Common myeloid progenitor, CD34-positive (primary cell): ENCODE results near the gene GET4.

Experiments used
- CTCF ChIA-PET: fragments of 350-600 bp; sonication (Branson Sonifier 250); formaldehyde crosslinking; loops from one replicate; lab custom pipeline; 2021; ENCODE audit warnings: antibody characterized with exemption; lab: Charles Lee
- POLR2A ChIA-PET: fragments of 350-600 bp; sonication (Branson Sonifier 250); formaldehyde crosslinking; loops from one replicate; lab custom pipeline; 2021; ENCODE audit warnings: antibody characterized with exemption; lab: Charles Lee
- DNase-seq, 3 donors: peaks; one replicate each; pipeline versions ENCODE4 v3.0.0 to v3.0.0-alpha.2; 2013
- H3K27ac ChIP-seq, 2 experiments: 1 replicate in 1 of 2; 2 replicates in 1 of 2; pipeline ENCODE4 v1.7.0; 2013; ENCODE audit warnings: inconsistent platforms in 2 of 2, low read length in 2 of 2, mild to moderate bottlenecking in 2 of 2, low read depth in 1 of 2, moderate library complexity in 1 of 2; ENCODE audit not compliant: severe bottlenecking in 2 of 2, insufficient read depth in 1 of 2, poor library complexity in 1 of 2
- H3K27me3 ChIP-seq, 5 experiments: replicated peaks in 2 of 5; 1 replicate in 3 of 5; 2 replicates in 2 of 5; pipeline versions ENCODE4 v1.6.1 to v1.7.0; 2013; ENCODE audit warnings: low read length in 4 of 5, mild to moderate bottlenecking in 2 of 5, moderate library complexity in 2 of 5, inconsistent platforms in 1 of 5; ENCODE audit not compliant: insufficient read depth in 5 of 5, control insufficient read depth in 4 of 5
- H3K36me3 ChIP-seq, 4 experiments: 1 replicate in 2 of 4; 2 replicates in 2 of 4; pipeline versions ENCODE4 v1.6.1 to v1.7.0; 2013; ENCODE audit warnings: low read length in 3 of 4, control low read depth in 1 of 4, mild to moderate bottlenecking in 1 of 4; ENCODE audit not compliant: control insufficient read depth in 4 of 4, insufficient read depth in 4 of 4
- H3K4me1 ChIP-seq, 4 experiments: 1 replicate in 3 of 4; 2 replicates in 1 of 4; pipeline versions ENCODE4 v1.6.1 to v1.7.1; 2013; ENCODE audit warnings: low read length in 3 of 4, mild to moderate bottlenecking in 3 of 4, control low read depth in 1 of 4, inconsistent platforms in 1 of 4, moderate library complexity in 1 of 4; ENCODE audit not compliant: control insufficient read depth in 4 of 4, insufficient read depth in 4 of 4; ENCODE audit errors: control extremely low read depth in 1 of 4
- H3K4me3 ChIP-seq, 7 experiments: 1 replicate in 4 of 7; 2 replicates in 3 of 7; pipeline versions ENCODE4 v1.5.1 to v1.7.0; 2013; ENCODE audit warnings: mild to moderate bottlenecking in 7 of 7, low read length in 6 of 7, moderate library complexity in 6 of 7, inconsistent platforms in 2 of 7, low read depth in 2 of 7, control low read depth in 1 of 7; ENCODE audit not compliant: insufficient read depth in 4 of 7, control insufficient read depth in 1 of 7; ENCODE audit errors: extremely low read depth in 1 of 7
- H3K9me3 ChIP-seq, 5 experiments: 1 replicate in 4 of 5; 2 replicates in 1 of 5; pipeline versions ENCODE4 v1.6.1 to v1.7.1; 2013; ENCODE audit warnings: low read length in 4 of 5, mild to moderate bottlenecking in 2 of 5, inconsistent platforms in 1 of 5, low read depth in 1 of 5, moderate library complexity in 1 of 5; ENCODE audit not compliant: control insufficient read depth in 4 of 5, insufficient read depth in 2 of 5; ENCODE audit errors: control extremely low read depth in 1 of 5
- WGBS: methylation state at CpG from one replicate; pipeline ENCODE4 v1.1.5; 2013; ENCODE audit not compliant: insufficient coverage; 5-methylcytosine and 5-hydroxymethylcytosine counted together

The GET4 gene

DNA sequence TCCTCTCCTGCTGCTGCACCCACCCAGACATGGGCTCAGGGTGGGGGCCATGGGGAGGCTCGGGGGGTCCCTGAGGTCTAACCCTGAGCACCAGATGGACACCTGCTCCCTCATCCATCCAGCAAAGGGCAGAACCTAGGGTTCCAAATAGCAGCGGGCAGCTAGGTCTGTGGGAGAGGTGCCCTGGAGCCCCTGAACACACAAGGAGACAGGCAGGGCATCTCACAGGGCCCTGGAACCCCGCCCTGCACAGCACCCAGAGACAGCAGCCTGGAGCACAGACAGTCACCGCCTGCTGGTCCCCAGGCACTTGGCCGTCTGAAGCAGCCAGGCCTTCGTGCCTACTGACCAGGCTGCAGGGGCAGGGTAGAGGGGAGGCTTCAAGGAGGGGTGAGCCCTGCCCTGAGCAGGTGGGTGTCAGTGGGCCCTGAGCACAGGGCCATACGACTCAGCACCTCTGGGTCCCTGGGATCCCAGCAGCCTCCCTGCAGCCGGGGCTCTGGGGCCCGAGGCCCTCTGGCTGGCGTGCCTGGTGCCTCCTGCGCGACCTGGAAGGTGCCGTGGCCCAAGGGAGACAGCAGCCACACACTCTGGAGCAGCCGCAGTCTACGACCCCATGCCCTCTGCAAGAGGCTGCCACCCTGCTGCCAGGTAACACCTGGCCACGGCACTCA is 38.3 kb downstream of the GET4 start:
- Histone ChIP-seq H3K9me3 (no peaks in the 10 kb centered on the region), H3K27me3 (peaks cover 0 to 7% (median 0%) of the 10 kb centered on the region in 5 experiments), H3K36me3 (no peaks in the 10 kb centered on the region), H3K27ac (no peak overlapping the region), H3K4me3 (no peak overlapping the region), H3K4me1 (peaks cover 0 to 21% (median 16%) of the 10 kb centered on the region in 4 experiments)
- 96% methylated on average over 16 of the region's 16 CpGs for WGBS
- ChIA-PET POLR2A (no interaction called here), CTCF (no interaction called here)
- no peak for DNase-seq

DNA sequence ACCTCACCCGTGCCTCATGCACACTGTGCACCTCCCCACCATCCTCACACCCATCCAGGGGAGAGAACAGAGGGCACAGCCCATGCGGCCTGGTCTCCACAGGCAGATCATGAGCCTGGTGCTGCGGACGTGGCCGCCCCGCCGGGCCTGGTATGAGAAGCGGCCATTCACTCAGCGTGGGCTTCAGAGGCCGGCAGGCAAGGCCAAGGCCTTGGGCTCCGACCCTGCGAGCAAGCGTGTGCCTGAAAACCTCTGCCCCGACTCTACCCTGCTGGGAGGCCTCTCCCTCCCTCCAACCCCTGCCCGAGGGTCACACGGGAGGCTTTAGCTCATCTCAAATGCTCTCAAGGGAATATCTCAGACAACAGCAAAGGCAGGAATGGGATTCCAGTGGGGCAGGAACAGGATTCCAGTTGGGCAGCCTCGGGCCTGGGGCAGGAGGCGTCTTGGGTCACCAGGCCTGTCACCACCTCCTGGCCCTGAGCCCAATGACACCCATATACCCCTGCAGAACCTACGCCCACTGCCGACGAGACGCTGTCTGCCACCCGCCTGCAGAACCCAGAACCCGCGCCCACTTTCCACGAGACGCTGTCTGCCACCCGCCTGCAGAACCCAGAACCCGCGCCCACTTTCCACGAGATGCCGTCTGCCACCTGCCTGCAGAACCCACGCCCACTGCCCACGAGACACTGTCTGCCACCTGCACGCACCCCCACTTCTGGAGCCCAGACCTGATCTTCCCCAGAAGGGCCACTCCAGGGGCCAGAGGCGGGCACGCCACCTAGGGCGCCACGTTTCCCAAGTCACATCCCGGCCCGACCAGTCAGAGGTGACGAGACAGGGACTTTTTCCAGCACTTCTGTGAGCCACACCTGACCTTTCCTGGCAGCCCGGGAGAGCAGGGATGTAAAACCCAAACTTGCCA is 39.2 kb downstream of the GET4 start:
- Histone ChIP-seq H3K9me3 (no peaks in the 10 kb centered on the region), H3K4me3 (no peak overlapping the region), H3K27me3 (peaks cover 0 to 4% (median 0%) of the 10 kb centered on the region in 5 experiments), H3K27ac (no peak overlapping the region), H3K4me1 (peaks cover 0 to 13% (median 8%) of the 10 kb centered on the region in 4 experiments), H3K36me3 (no peaks in the 10 kb centered on the region)
- 97% methylated on average over 39 of the region's 43 CpGs for WGBS
- DNase-seq: no peak
- ChIA-PET POLR2A (no interaction called here), CTCF (no interaction called here)

DNA sequence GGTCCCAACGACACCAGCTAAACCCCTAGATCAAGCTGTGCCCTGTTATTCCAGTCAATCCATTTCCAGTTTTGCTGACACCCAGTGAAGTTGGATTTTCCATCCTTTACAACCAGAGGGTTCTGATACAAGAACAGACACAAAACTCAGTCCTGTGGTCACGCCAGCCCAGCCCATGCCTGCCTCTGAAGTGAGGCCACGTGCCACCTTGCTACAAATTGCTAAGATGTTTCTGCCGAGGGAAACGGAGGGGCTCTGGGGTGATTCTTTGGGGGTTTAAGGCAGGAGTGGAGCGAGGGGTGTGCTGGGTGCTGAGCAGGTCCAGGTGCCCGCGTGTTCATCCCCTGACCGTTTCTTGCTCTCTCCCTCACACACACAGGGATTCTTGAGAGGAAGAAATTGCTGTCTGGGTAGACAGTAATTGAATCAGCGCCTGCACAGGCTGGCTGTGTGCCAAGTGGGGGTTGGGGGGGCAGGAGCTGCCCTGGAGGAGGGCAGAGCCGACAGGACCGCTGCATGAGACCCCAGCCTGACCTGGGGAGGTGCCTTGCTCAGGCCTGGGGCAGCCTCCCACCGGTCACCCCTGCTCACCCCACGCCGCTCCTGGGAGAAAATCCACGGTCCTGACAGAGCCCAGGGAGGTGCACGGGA is 40.1 kb downstream of the GET4 start:
- no peak for DNase-seq
- ChIA-PET CTCF (no interaction called here), POLR2A (no interaction called here)
- H3K27ac ChIP-seq: no peak overlapping the region
- H3K27me3 ChIP-seq: no peaks in the 10 kb centered on the region
- H3K36me3 ChIP-seq: no peaks in the 10 kb centered on the region
- no peaks in the 10 kb centered on the region for H3K9me3 ChIP-seq
- H3K4me3 ChIP-seq: no peak overlapping the region
- peaks cover 0 to 14% (median 10%) of the 10 kb centered on the region in 4 experiments for H3K4me1 ChIP-seq
- WGBS: 92% methylated on average over 8 of the region's 17 CpGs

DNA sequence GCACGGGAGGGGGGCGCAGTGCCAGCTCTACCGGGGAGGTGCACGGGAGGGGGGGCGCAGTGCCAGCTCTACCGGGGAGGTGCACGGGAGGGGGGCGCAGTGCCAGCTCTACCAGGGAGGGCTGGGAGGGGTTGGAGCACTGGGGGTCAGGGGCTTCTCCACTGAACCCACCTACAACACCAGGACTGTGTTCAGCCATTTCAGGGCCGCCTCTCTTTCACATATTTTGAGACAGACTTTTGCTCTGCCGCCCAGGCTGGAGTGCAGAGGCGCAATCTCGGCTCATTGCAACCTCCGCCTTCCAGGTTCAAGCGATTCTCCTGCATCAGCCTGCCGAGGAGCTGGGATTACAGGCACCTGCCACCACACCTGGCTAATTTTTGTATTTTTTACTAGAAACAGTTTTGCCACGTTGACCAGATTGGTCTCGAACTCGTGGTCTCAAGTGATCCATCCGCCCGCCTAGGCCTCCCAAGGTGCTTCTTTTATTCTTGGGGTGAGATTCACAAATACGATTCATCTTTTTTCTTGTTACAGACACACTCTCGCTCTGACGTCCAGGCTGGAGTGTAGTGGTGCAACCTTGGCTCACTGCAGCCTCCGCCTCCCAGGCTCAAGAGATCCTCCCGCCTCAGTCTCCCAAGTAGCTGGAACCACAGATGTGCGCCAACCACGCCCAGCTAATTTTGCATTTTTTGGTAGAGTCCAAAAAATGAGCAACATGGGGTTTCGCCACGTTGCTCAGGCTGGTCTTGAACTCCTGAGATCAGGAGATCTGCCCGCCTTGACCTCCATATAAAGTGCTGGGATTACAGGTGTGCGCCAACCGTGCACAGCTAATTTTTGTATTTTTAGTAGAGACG is 41.1 kb downstream of the GET4 start:
- Histone ChIP-seq H3K27me3 (no peaks in the 10 kb centered on the region), H3K9me3 (no peaks in the 10 kb centered on the region), H3K4me1 (peaks cover 0 to 21% (median 20%) of the 10 kb centered on the region in 4 experiments), H3K27ac (no peak overlapping the region), H3K36me3 (no peaks in the 10 kb centered on the region), H3K4me3 (no peak overlapping the region)
- POLR2A ChIA-PET: no interaction called here
- WGBS: 96% methylated on average over 25 of the region's 33 CpGs
- DNase-seq: no peak
- CTCF ChIA-PET: interaction anchor here (1.4 to 1.8 kb wide), 2 partner anchors 8 to 44 kb away, joined by 3 to 9 read pairs; no protein-coding TSS in a partner anchor

DNA sequence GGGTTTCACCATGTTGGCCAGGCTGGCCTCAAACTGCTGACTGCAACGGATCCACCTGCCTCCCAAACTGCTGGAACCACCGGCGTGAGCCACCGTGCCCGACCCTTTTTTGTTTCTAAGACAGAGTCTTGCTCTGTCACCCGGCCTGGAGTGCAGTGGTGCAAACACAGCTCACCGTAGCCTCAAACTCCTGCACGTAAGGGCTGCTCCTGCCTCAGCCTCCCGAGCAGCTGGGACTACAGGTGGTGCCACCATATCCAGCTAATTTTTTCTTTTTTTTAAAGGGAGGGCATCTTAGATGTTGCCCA is 41.7 kb downstream of the GET4 start:
- no peak for DNase-seq
- H3K4me1 ChIP-seq: peaks cover 0 to 27% (median 26%) of the 10 kb centered on the region in 4 experiments
- POLR2A ChIA-PET: no interaction called here
- no peaks in the 10 kb centered on the region for H3K9me3 ChIP-seq
- WGBS: 98% methylated on average over 7 of the region's 9 CpGs
- no peaks in the 10 kb centered on the region for H3K27me3 ChIP-seq
- CTCF ChIA-PET: interaction anchor here (1.4 to 1.8 kb wide), 2 partner anchors 9 to 43 kb away, joined by 3 to 9 read pairs; no protein-coding TSS in a partner anchor
- H3K36me3 ChIP-seq: no peaks in the 10 kb centered on the region
- H3K4me3 ChIP-seq: no peak overlapping the region
- H3K27ac ChIP-seq: no peak overlapping the region

DNA sequence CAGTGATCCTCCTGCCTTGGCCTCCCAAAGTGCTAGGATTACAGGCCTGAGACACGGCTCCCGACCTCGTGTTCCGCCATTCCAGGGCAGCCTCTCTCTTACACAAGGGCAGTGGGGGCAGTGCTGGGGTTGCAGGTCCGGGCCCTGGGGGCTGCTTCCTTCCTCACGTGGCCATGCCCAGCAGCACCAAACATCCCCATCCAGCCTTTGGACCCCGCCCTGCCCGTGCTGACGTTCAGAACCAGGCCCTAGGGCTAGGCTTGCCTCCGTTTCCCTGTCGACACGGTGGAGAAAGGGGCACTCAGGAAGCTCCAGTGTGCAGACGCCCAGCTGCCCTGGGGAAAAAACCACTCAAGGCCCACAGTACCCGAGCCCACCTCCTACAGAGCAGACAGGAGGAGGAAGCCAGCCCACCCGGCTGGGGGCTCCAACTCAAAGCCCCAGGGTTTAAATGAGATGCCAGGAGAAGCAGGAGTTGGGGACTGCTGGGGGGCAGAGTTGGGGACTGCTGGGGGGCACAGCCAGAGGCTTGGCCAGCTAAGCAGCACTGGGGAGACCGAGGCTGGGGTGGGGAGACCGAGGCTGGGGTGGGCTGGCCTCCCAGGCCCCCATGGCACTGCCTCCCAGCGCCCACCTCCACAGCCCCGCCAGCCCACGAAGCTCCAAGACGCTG is 42.2 kb downstream of the GET4 start:
- no peak overlapping the region for H3K4me3 ChIP-seq
- H3K36me3 ChIP-seq: no peaks in the 10 kb centered on the region
- H3K27me3 ChIP-seq: no peaks in the 10 kb centered on the region
- WGBS: 92% methylated on average over 18 of the region's 21 CpGs
- no peak for DNase-seq
- H3K27ac ChIP-seq: no peak overlapping the region
- H3K4me1 ChIP-seq: peaks cover 0 to 31% (median 30%) of the 10 kb centered on the region in 4 experiments
- H3K9me3 ChIP-seq: no peaks in the 10 kb centered on the region
- CTCF ChIA-PET: interaction anchor here (1.4 to 1.8 kb wide), 2 partner anchors 9 to 43 kb away, joined by 3 to 9 read pairs; no protein-coding TSS in a partner anchor
- POLR2A ChIA-PET: no interaction called here
